Muscle layer of duodenum (tissue), 2 donors: ENCODE measurements around the gene ATG7.
"Not testable (repeated sequence)": the region's sequence is repeated elsewhere in the genome, so short reads cannot be mapped to it uniquely, and the experiment has no call there.

Experiments
- H3K27ac ChIP-seq: one replicate; pipeline ENCODE4 v1.7.0; 2013; ENCODE audit warnings: mild to moderate bottlenecking, low read length
- H3K27me3 ChIP-seq: one replicate; pipeline ENCODE4 v1.7.0; 2013; ENCODE audit warnings: low read depth, mild to moderate bottlenecking, control low read depth, low read length
- H3K36me3 ChIP-seq, 2 donors: one replicate each; pipeline ENCODE4 v1.7.0; 2013; ENCODE audit warnings: low read length in 2 of 2, control low read depth in 1 of 2, mild to moderate bottlenecking in 1 of 2; ENCODE audit not compliant: insufficient read depth in 2 of 2, control insufficient read depth in 1 of 2
- H3K4me1 ChIP-seq, 2 donors: one replicate each; pipeline ENCODE4 v1.7.0; 2013; ENCODE audit warnings: low read length in 2 of 2, mild to moderate bottlenecking in 2 of 2, control low read depth in 1 of 2, moderate library complexity in 1 of 2; ENCODE audit not compliant: insufficient read depth in 2 of 2, control insufficient read depth in 1 of 2
- H3K4me3 ChIP-seq, 2 donors: one replicate each; pipeline ENCODE4 v1.7.0; 2013; ENCODE audit warnings: low read length in 2 of 2, low read depth in 1 of 2, mild to moderate bottlenecking in 1 of 2
- H3K9me3 ChIP-seq, 2 donors: one replicate each; pipeline ENCODE4 v1.7.0; 2013; ENCODE audit warnings: low read length in 2 of 2, control low read depth in 1 of 2, mild to moderate bottlenecking in 1 of 2; ENCODE audit not compliant: control insufficient read depth in 1 of 2
- donor health status: healthy.

ATG7 gene

DNA sequence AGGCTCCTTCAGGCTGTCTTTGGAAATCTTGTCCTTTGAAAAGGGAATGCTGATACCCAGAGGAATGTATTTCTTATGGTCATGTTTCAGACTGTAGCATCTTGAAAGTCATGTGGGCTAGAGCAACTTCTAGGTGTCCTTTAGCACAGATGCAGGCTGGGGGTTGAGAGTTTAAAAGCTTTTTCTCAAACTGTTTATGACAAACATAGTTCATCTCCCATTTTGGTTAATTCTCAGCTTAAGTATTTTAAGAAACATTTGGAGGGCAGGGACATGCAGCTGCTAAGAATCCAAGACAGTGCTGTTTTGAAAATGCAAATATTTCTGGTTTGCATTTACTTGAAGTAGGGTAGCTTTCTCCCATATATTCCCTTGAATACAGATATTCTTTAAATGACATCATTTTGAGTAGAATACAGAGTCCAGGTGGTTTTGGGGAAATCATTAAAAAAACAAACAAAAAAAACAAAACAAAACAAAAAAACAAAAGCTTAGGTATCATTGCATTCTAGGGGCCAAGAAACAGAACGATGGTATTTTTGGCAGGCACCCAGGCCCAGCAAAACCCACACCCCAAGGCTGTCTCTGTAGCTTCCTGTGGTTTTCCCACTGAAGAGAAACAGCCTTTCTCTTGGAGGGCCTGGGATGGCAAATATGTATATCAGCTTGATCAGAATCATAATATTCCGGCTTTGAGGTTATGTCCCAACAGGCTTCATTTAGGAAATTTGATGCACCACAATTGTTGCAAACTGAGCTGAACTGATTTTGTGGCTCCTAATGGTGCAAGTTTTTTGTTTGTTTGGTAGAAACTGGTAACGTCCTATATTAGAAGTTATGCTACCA, 120.0 kb downstream of the ATG7 start:
- H3K27me3 ChIP-seq: no peaks in the 10 kb centered on the region
- H3K27ac ChIP-seq: no peak overlapping the region
- no peak overlapping the region for H3K4me3 ChIP-seq
- no peaks in the 10 kb centered on the region for H3K36me3 ChIP-seq
- H3K9me3 ChIP-seq: no peaks in the 10 kb centered on the region
- peaks cover 0 to 9% of the 10 kb centered on the region in 2 donors for H3K4me1 ChIP-seq

GRCh38 chr3:11392860-11393114, 120.6 kb downstream of the ATG7 start:
- Histone ChIP-seq H3K9me3 (no peaks in the 10 kb centered on the region), H3K4me3 (no peak overlapping the region), H3K4me1 (peaks cover 0 to 7% of the 10 kb centered on the region in 2 donors), H3K36me3 (no peaks in the 10 kb centered on the region), H3K27me3 (no peaks in the 10 kb centered on the region), H3K27ac (no peak overlapping the region)

- H3K36me3 ChIP-seq: no peaks in the 10 kb centered on the region
- H3K27me3 ChIP-seq: no peaks in the 10 kb centered on the region
- no peak overlapping the region for H3K4me3 ChIP-seq
- H3K9me3 ChIP-seq: no peaks in the 10 kb centered on the region
- peaks cover 0 to 7% of the 10 kb centered on the region in 2 donors for H3K4me1 ChIP-seq
- no peak overlapping the region for H3K27ac ChIP-seq
Observed at GRCh38 chr3:11393401-11393800, 121.2 kb downstream of the ATG7 start.

- H3K27me3 ChIP-seq: no peaks in the 10 kb centered on the region
- no peak overlapping the region for H3K27ac ChIP-seq
Observed at GRCh38 chr3:11394392-11394791, 122.2 kb downstream of the ATG7 start.

DNA sequence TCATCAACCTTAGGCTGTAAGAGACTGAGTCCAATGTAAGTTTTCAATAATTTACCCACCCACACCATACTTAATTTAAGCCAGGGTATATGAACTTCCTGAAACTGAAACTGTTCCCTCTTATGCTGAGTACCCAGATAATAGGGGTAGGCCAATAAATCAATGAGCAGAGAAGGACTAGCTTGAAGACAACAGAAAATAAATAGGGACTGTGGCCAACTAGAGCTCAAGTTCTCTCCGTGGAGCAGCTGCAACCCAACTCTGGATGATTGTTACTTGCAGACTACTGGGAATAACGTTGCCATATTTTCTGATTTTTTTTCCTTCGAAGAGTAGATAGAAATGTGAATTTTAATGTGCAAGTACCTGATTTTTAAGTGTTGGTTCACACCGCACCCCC, 128.0 kb downstream of the ATG7 start:
- no peak overlapping the region for H3K27ac ChIP-seq

More at GRCh38 chr3:11394392-11394791, 122.2 kb downstream of the ATG7 start:
- Histone ChIP-seq H3K4me3 (no peak overlapping the region), H3K4me1 (peaks cover 0 to 7% of the 10 kb centered on the region in 2 donors), H3K9me3 (no peaks in the 10 kb centered on the region), H3K36me3 (no peaks in the 10 kb centered on the region)

GRCh38 chr3:11401434-11401833, 129.2 kb downstream of the ATG7 start:
- no peak overlapping the region for H3K4me3 ChIP-seq
- H3K36me3 ChIP-seq: no peaks in the 10 kb centered on the region
- H3K9me3 ChIP-seq: no peaks in the 10 kb centered on the region
- H3K27ac ChIP-seq: no peak overlapping the region
- no peaks in the 10 kb centered on the region for H3K27me3 ChIP-seq
- no peaks in the 10 kb centered on the region for H3K4me1 ChIP-seq

More for the DNA sequence above, 128.0 kb downstream of the ATG7 start:
- Histone ChIP-seq H3K4me1 (no peaks in the 10 kb centered on the region), H3K27me3 (no peaks in the 10 kb centered on the region), H3K36me3 (no peaks in the 10 kb centered on the region), H3K9me3 (no peaks in the 10 kb centered on the region), H3K4me3 (no peak overlapping the region)

- Histone ChIP-seq H3K36me3 (peaks cover 0 to 9% of the 10 kb centered on the region in 2 donors), H3K27ac (no peak overlapping the region), H3K4me3 (no peak overlapping the region), H3K9me3 (peaks cover 0 to 5% of the 10 kb centered on the region in 2 donors), H3K4me1 (no peaks in the 10 kb centered on the region), H3K27me3 (no peaks in the 10 kb centered on the region)
Observed at GRCh38 chr3:11405323-11405722, 133.1 kb downstream of the ATG7 start.

DNA sequence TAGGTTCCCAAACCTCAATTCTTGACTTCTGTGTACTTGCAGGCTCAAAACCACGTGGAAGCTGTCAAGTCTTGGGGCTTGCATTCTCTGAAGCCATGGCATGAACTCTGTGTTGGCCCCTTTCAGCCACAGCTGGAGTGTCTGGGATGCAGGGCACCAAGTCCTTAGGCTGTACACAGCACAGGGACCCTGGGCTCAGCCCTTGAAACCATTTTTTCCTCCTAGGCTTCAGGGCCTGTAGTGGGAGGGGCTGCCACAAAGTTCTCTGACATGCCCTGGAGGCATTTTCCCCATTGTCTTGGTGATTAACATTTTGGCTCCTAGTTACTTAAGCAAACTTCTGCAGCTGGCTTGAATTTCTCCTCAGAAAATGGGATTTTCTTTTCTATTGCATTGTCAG, 135.4 kb downstream of the ATG7 start:
- Histone ChIP-seq H3K4me1 (no peaks in the 10 kb centered on the region), H3K36me3 (peaks cover 0 to 9% of the 10 kb centered on the region in 2 donors), H3K4me3 (no peak overlapping the region), H3K27me3 (no peaks in the 10 kb centered on the region), H3K27ac (no peak overlapping the region), H3K9me3 (peaks cover 0 to 5% of the 10 kb centered on the region in 2 donors)

- H3K27ac ChIP-seq, H3K27me3 ChIP-seq, H3K9me3 ChIP-seq, H3K36me3 ChIP-seq, H3K4me1 ChIP-seq, H3K4me3 ChIP-seq: not testable (repeated sequence)
Observed at GRCh38 chr3:11408324-11408859, 136.2 kb downstream of the ATG7 start.

DNA sequence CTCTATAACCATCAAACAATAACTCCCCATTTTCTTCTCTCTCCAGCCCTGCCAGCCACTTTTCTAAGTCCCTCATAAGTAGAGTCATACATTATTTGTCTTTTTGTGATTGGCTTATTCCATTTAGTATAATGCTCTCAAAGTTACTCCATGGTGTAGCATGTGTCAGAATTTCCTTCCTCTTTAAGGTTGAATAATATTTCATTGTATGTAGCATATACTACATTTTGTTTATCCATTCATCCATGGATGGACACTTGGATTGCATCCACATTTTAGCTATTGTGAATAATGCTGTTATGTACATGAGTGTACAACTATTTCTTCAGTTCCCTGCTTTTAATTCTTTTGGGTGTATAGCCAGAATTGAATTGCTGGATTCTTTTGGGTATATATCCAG, 138.4 kb downstream of the ATG7 start:
- Histone ChIP-seq H3K27me3 (no peaks in the 10 kb centered on the region), H3K27ac (no peak overlapping the region), H3K36me3 (peaks cover 0 to 12% of the 10 kb centered on the region in 2 donors), H3K4me1 (no peaks in the 10 kb centered on the region), H3K9me3 (peaks cover 0 to 11% of the 10 kb centered on the region in 2 donors), H3K4me3 (no peak overlapping the region)

GRCh38 chr3:11411956-11412355, 139.8 kb downstream of the ATG7 start:
- H3K4me1 ChIP-seq: no peaks in the 10 kb centered on the region
- peaks cover 0 to 11% of the 10 kb centered on the region in 2 donors for H3K9me3 ChIP-seq
- H3K27me3 ChIP-seq: no peaks in the 10 kb centered on the region
- peaks cover 0 to 12% of the 10 kb centered on the region in 2 donors for H3K36me3 ChIP-seq
- H3K27ac ChIP-seq: no peak overlapping the region
- no peak overlapping the region for H3K4me3 ChIP-seq

GRCh38 chr3:11413071-11413470, 140.9 kb downstream of the ATG7 start:
- H3K27ac ChIP-seq: no peak overlapping the region
- peaks cover 0 to 11% of the 10 kb centered on the region in 2 donors for H3K9me3 ChIP-seq
- H3K4me1 ChIP-seq: no peaks in the 10 kb centered on the region
- peaks cover 0 to 12% of the 10 kb centered on the region in 2 donors for H3K36me3 ChIP-seq
- H3K27me3 ChIP-seq: no peaks in the 10 kb centered on the region
- H3K4me3 ChIP-seq: no peak overlapping the region
